ENCODE measurements around the gene CALML4. TPM values are rescaled to one million over a fixed set of nuclear protein-coding genes. Genes with fewer than 3 reads are reported as not detected.

The CALML4 gene
- total RNA-seq, 4 donors from 2014 or later: 57.8 to 153 (median 126) TPM

DNA sequence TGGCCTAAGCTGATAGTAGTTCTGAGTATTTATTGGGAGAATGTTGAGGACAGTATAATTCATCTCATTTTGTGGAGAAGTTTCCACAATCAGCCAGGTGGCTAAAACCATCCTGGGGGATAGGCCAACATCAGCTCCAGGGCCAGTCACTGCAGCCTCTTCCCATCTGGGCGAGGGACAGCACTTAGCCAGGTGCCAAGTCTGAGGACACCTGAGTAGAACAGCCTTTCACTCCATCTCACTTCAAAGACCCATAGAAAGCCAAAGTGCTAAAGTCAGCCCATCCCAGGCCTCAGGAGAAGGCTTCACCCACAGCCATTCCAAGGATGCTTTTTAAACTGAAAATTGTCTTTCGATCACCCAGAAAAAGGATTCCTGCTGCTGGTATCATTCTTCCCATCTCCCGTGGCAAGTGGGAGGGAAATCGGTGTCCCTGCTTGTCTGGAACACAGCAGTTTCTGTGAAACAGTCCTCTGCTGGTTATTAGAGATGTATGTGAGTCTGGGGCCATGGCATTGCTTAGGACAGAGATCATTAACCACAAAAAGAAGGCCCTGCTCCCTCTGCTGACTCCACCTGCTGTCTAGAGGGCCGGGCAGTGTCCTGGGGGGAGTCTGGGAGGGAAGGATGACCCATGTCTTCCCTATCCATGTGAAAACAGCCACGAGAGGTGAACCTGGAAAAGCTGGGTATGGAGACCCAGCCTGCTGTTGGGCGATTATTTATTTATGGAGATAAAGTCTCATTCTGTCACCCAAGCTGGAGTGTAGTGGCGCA is 9.6 kb downstream of the CALML4 start:
- Histone ChIP-seq H3K4me3 (no peak overlapping the region), H3K27me3 (no peaks in the 10 kb centered on the region), H3K4me1 (peaks cover 0 to 9% (median 0%) of the 10 kb centered on the region in 4 donors), H3K27ac (peak overlapping the region in 1 of 4 donors; percentile 2), H3K9me3 (no peaks in the 10 kb centered on the region), H3K36me3 (peaks cover 0 to 57% (median 0%) of the 10 kb centered on the region in 3 donors)
- TF ChIP-seq, protein P1, sequence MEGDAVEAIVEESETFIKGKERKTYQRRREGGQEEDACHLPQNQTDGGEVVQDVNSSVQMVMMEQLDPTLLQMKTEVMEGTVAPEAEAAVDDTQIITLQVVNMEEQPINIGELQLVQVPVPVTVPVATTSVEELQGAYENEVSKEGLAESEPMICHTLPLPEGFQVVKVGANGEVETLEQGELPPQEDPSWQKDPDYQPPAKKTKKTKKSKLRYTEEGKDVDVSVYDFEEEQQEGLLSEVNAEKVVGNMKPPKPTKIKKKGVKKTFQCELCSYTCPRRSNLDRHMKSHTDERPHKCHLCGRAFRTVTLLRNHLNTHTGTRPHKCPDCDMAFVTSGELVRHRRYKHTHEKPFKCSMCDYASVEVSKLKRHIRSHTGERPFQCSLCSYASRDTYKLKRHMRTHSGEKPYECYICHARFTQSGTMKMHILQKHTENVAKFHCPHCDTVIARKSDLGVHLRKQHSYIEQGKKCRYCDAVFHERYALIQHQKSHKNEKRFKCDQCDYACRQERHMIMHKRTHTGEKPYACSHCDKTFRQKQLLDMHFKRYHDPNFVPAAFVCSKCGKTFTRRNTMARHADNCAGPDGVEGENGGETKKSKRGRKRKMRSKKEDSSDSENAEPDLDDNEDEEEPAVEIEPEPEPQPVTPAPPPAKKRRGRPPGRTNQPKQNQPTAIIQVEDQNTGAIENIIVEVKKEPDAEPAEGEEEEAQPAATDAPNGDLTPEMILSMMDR (IDR thresholded peaks at IDR 0.05): no peak
- no peak for TF ChIP-seq POLR2A (IDR thresholded peaks at IDR 0.05)
- DNase-seq: peak in 1 of 3 donors; percentile 33

DNA sequence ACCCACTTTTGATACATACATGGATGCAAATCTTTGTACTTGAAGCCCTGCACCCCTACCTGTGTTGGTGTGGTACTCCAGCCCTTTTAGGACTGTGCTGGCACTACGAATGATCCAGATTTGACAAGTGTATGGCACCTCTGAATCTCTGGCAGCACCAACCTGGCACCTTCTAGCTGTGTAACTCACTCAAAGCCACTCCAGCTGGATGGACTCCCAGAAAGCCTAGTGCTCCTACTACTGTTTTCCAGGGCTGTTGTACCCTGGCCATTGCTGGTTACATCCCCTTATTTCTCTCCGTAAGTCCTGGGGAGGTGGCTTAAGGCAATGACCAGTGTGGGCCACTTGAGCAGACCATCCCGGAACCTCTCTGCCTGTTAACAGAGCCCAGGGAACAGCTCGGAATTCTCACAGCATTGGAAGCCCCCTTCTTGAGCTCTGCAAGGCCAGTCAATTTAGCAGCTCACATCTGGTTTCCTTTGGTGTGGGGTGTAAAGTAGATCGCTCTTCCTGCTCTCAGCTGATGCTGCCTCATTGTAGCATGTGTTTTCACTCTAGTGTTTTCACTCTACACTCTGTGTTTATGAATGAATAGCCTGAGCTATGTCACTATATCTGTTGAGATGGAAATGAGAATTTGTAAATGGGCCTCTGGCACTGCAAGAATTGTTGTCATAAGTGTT is 12.2 kb downstream of the CALML4 start:
- Histone ChIP-seq H3K36me3 (peaks cover 0 to 57% (median 0%) of the 10 kb centered on the region in 3 donors), H3K4me1 (peaks cover 0 to 5% (median 0%) of the 10 kb centered on the region in 4 donors), H3K4me3 (no peak overlapping the region), H3K27me3 (no peaks in the 10 kb centered on the region), H3K9me3 (no peaks in the 10 kb centered on the region), H3K27ac (no peak overlapping the region)
- TF ChIP-seq, protein P1 (IDR thresholded peaks at IDR 0.05): no peak
- no peak for TF ChIP-seq POLR2A (IDR thresholded peaks at IDR 0.05)
- DNase-seq: no peak

DNA sequence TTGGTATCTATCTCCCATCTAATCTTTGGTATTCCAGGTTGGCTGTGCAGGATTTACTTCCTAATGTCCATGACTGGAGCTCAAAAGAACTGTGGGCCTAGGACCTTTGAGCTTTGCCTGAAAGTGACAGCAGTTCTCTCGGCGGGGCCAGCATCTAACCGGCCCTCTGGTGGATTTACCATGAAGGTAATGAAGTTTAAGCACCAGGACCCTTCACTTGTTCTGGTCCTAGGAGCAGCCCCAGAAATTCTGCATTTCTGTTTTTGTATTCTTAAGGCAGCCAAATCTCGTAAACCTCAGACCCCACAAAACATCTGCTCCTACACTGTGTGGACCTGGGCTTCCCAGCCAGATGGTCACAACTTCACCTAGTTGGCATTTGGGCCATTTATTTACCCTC is 13.0 kb downstream of the CALML4 start:
- H3K4me3 ChIP-seq: no peak overlapping the region
- H3K27me3 ChIP-seq: no peaks in the 10 kb centered on the region
- peaks cover 0 to 53% (median 0%) of the 10 kb centered on the region in 3 donors for H3K36me3 ChIP-seq
- H3K27ac ChIP-seq: no peak overlapping the region
- TF ChIP-seq POLR2A (IDR thresholded peaks at IDR 0.05): no peak
- TF ChIP-seq, protein P1 (IDR thresholded peaks at IDR 0.05): no peak
- H3K4me1 ChIP-seq: peaks cover 0 to 9% (median 0%) of the 10 kb centered on the region in 4 donors
- no peak for DNase-seq
- H3K9me3 ChIP-seq: no peaks in the 10 kb centered on the region

DNA sequence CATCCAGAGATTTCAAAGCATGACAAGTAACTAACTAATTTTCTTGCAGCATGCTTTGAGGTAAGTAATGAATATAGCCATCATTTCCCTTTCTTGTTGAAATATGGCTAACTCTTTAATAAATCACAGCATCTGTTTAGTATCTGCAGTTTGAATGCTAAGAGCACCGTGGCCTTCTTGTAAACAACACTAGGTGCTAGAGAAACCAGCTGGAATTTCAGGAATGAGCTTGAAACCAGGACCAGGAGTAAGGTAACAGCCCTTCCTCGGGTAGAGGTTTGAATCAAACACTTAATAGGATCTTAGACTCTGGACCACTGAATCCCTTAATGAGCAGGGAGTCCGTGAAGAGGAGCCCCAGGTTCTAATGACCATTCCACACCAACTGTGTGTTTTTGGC is 13.6 kb downstream of the CALML4 start:
- no peaks in the 10 kb centered on the region for H3K27me3 ChIP-seq
- no peaks in the 10 kb centered on the region for H3K9me3 ChIP-seq
- peaks cover 0 to 9% (median 0%) of the 10 kb centered on the region in 4 donors for H3K4me1 ChIP-seq
- no peak overlapping the region for H3K27ac ChIP-seq
- no peak for TF ChIP-seq POLR2A (IDR thresholded peaks at IDR 0.05)
- TF ChIP-seq, protein P1 (IDR thresholded peaks at IDR 0.05): no peak
- no peak for DNase-seq
- H3K36me3 ChIP-seq: peaks cover 0 to 52% (median 0%) of the 10 kb centered on the region in 3 donors
- H3K4me3 ChIP-seq: no peak overlapping the region

DNA sequence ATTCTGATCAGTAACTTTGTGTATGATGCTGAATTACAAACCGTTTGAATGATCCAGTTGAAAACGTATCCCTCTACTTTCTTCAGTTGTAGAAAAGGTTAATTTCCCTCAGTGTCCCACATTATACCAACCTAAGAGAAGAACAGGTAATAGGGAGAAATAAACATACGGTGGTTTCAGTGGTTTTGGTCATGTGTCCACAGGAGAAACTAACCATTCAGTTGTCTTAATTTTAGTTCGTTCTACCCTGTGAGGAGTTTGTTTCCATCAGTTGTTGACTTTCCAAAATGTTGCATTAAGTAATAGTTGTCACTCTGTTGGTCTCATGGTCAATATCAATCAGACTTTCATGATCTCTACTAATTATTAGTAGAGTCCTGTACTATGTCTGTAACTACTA is 15.1 kb downstream of the CALML4 start:
- Histone ChIP-seq H3K4me1 (peaks cover 0 to 9% (median 0%) of the 10 kb centered on the region in 4 donors), H3K27me3 (no peaks in the 10 kb centered on the region), H3K4me3 (no peak overlapping the region), H3K9me3 (no peaks in the 10 kb centered on the region), H3K27ac (no peak overlapping the region), H3K36me3 (peaks cover 0 to 55% (median 0%) of the 10 kb centered on the region in 3 donors)
- DNase-seq: no peak
- no peak for TF ChIP-seq POLR2A (IDR thresholded peaks at IDR 0.05)
- TF ChIP-seq, protein P1 (IDR thresholded peaks at IDR 0.05): no peak

Data from Peyer's patch (tissue), 4 donors.